Measurements from ENCODE around the gene KIF21B.

DNA sequence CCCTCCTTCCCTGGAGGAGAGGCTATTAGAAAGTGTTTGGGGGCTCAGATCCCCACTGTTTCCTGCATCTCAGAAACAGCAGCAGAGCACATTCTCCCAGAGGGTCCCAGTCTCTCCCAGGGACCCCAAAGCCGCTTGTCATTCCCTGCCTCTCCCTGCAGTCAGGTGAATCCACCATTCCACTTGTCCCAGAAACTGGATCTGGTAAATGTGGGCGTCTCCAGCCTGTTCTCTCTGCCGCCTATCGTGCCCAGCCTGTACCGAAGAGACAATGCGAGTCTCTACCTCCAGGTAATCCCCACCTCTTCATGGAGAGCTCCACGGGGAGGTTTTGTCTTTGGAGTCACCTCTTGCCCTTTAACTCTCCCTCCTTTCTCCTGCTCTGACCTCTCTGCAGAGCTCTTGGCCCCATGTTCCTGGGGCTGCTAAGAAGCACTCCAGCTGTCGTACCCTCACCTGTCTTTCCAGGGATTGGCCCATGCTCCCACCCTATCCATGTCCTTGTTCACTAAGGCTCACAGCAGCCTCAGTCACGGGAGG is 101.9 kb downstream of the KIF21B start:
- TF ChIP-seq, protein P1, sequence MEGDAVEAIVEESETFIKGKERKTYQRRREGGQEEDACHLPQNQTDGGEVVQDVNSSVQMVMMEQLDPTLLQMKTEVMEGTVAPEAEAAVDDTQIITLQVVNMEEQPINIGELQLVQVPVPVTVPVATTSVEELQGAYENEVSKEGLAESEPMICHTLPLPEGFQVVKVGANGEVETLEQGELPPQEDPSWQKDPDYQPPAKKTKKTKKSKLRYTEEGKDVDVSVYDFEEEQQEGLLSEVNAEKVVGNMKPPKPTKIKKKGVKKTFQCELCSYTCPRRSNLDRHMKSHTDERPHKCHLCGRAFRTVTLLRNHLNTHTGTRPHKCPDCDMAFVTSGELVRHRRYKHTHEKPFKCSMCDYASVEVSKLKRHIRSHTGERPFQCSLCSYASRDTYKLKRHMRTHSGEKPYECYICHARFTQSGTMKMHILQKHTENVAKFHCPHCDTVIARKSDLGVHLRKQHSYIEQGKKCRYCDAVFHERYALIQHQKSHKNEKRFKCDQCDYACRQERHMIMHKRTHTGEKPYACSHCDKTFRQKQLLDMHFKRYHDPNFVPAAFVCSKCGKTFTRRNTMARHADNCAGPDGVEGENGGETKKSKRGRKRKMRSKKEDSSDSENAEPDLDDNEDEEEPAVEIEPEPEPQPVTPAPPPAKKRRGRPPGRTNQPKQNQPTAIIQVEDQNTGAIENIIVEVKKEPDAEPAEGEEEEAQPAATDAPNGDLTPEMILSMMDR (conservative IDR thresholded peaks at IDR 0.05; ENCODE audit: low read depth, low read length): no peak
- TF ChIP-seq EZH2 (IDR thresholded peaks at IDR 0.05; ENCODE audit: borderline replicate concordance, low read depth, low read length, poor library complexity, severe bottlenecking): no peak

Data from A673 (cell line).